ENCODE measurements around the gene TM6SF1.

TM6SF1 gene

GRCh38 chr15:83155942-83156341 is 48.5 kb downstream of the TM6SF1 start:
- Histone ChIP-seq H3K27ac (no peak overlapping the region), H3K27me3 (replicated peaks) (no peaks in the 10 kb centered on the region)
- TF ChIP-seq CTCF (IDR thresholded peaks at IDR 0.05; ENCODE audit: low read depth, low read length, missing control alignments), result no peak

DNA sequence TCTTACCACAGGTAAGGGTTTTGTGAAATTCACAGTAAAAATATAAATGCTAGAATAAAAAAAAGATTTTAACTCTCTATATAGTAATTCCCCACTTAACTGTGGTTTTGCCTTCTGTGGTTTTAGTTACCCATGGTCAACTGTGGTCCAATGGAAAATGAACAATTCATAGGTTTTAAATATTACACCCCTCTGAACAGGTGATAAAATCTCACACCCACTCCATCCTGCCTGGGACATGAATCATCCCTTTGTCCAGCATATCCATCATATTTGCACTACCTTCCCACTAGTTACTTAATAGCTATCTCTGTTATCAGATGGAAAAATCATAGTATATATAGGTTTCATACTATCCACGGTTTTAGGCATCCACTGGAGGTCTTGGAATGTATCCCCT is 50.9 kb downstream of the TM6SF1 start:
- Histone ChIP-seq H3K4me3 (ENCODE audit: low read depth, low read length) (no peak overlapping the region), H3K27ac (no peak overlapping the region), H3K27me3 (replicated peaks) (no peaks in the 10 kb centered on the region), H3K36me3 (replicated peaks) (peaks cover 6% of the 10 kb centered on the region)
- in situ Hi-C loops (cut with HindIII; ENCODE audit: low pct_ligation_motif_present, low sequenced_read_pairs), result no loop called here
- no peak for DNase-seq
- TF ChIP-seq CTCF (IDR thresholded peaks at IDR 0.05; ENCODE audit: low read depth, low read length, missing control alignments), result no peak

More at GRCh38 chr15:83155942-83156341, 48.5 kb downstream of the TM6SF1 start:
- no peak overlapping the region for H3K4me3 ChIP-seq (ENCODE audit: low read depth, low read length)
- in situ Hi-C loops (cut with HindIII; ENCODE audit: low pct_ligation_motif_present, low sequenced_read_pairs), result no loop called here
- DNase-seq, result no peak
- H3K36me3 ChIP-seq (replicated peaks), result peaks cover 10% of the 10 kb centered on the region

DNA sequence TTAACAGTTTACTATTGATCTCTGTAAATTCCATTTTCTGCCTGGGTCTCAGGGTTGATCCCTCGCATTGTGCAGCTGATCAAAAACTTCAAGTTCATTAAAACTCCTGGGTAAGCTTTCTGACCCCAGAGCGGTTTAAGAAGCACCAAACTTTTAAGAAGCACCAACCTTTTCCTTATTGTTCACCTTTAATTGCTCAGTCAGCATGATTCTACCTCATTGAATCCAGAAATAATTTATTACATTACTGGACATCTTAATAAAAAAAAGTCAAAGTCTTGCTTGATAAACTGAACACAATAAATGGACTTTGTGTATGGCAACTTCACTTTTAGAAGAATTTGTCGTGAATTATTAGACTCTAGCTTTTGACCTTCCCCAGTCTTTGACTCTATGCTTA is 53.3 kb downstream of the TM6SF1 start:
- in situ Hi-C loops (cut with HindIII; ENCODE audit: low pct_ligation_motif_present, low sequenced_read_pairs), result no loop called here
- Histone ChIP-seq H3K36me3 (replicated peaks) (peaks cover 6% of the 10 kb centered on the region), H3K27me3 (replicated peaks) (no peaks in the 10 kb centered on the region), H3K27ac (no peak overlapping the region), H3K4me3 (ENCODE audit: low read depth, low read length) (no peak overlapping the region)
- DNase-seq, result no peak
- TF ChIP-seq CTCF (IDR thresholded peaks at IDR 0.05; ENCODE audit: low read depth, low read length, missing control alignments), result no peak

GRCh38 chr15:83163032-83163431 is 55.6 kb downstream of the TM6SF1 start:
- TF ChIP-seq CTCF (IDR thresholded peaks at IDR 0.05; ENCODE audit: low read depth, low read length, missing control alignments), result no peak
- in situ Hi-C loops (cut with HindIII; ENCODE audit: low pct_ligation_motif_present, low sequenced_read_pairs), result no loop called here
- H3K27ac ChIP-seq, result no peak overlapping the region
- H3K27me3 ChIP-seq (replicated peaks), result no peaks in the 10 kb centered on the region
- DNase-seq, result no peak
- no peak overlapping the region for H3K4me3 ChIP-seq (ENCODE audit: low read depth, low read length)
- no peaks in the 10 kb centered on the region for H3K36me3 ChIP-seq (replicated peaks)

DNA sequence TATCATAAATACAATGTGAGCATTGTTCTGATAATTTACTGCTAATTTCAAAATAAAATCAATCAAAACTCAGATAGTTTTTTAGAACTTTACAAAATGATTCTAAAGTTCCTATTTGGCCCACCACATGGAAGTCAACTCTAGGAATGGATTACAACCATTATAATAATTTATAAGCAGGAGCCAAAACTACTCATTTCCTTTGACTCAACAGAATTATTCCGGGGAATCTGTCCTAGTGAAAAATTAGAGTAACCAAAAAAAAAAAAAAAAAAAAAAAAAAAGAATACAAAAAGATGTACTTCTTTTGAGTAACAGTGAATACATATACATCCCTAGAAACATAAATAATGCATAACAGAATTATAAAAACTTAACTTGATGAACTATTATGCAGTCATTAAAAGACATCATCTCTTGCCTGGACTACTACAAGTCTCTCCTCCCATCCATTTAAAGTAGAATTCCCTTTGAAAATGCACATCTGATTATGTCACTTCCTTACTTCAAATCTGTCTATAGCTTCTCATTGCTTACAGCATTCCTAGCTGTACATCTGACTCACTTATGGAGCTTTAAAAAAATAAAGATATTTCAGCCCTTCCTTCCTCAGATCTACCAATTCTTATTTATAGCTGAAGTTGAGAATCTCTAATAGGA is 56.8 kb downstream of the TM6SF1 start:
- TF ChIP-seq CTCF (IDR thresholded peaks at IDR 0.05; ENCODE audit: low read depth, low read length, missing control alignments), result no peak
- Histone ChIP-seq H3K27ac (peak overlapping the region; percentile 28), H3K4me3 (ENCODE audit: low read depth, low read length) (no peak overlapping the region), H3K27me3 (replicated peaks) (no peaks in the 10 kb centered on the region), H3K36me3 (replicated peaks) (no peaks in the 10 kb centered on the region)
- in situ Hi-C loops (cut with HindIII; ENCODE audit: low pct_ligation_motif_present, low sequenced_read_pairs), result no loop called here
- DNase-seq, result no peak

Measured in brain microvascular endothelial cell (primary cell).